ENCODE data around the gene TNC.

DNA sequence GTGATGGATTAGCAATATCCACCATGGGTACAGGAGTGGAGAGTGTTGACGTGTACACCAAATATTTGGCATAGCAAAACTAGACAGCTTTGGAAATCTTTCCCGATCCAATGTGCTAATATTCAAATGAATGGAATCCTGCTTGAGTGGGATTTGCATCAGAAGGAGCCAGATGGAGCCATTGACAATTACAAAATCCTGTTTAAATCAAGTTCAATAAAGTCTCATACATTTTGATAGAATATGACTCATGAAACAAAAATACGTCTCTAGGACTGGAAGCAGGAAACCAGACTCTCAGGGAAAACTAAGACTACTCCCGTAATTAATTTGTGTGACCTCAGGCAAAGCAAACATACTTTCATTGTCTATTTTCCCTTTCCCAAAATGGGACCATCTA lies 13.0 kb downstream of the TNC start:
- TF ChIP-seq, protein P1, sequence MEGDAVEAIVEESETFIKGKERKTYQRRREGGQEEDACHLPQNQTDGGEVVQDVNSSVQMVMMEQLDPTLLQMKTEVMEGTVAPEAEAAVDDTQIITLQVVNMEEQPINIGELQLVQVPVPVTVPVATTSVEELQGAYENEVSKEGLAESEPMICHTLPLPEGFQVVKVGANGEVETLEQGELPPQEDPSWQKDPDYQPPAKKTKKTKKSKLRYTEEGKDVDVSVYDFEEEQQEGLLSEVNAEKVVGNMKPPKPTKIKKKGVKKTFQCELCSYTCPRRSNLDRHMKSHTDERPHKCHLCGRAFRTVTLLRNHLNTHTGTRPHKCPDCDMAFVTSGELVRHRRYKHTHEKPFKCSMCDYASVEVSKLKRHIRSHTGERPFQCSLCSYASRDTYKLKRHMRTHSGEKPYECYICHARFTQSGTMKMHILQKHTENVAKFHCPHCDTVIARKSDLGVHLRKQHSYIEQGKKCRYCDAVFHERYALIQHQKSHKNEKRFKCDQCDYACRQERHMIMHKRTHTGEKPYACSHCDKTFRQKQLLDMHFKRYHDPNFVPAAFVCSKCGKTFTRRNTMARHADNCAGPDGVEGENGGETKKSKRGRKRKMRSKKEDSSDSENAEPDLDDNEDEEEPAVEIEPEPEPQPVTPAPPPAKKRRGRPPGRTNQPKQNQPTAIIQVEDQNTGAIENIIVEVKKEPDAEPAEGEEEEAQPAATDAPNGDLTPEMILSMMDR (IDR thresholded peaks at IDR 0.05): no peak
- no peak for TF ChIP-seq POLR2A (IDR thresholded peaks at IDR 0.05)
